Transverse colon (tissue), 4 donors: Measurements from ENCODE around the gene TTC39C.

Experiments
- EP300 ChIP-seq: sonication (generic); formaldehyde crosslinking; IDR thresholded peaks from one replicate; pipeline ENCODE4 v1.6.1; 2017; ENCODE audit warnings: antibody characterized with exemption, low read depth
- POLR2A ChIP-seq: fragments of 450-650 bp; IDR thresholded peaks from one replicate; pipeline ENCODE4 v1.6.1; 2016; ENCODE audit warnings: antibody characterized with exemption, mild to moderate bottlenecking, moderate library complexity
- POLR2AphosphoS5 ChIP-seq, 3 donors: sonication (generic); formaldehyde crosslinking; IDR thresholded peaks; one replicate each; pipeline ENCODE4 v1.6.1; 2016; ENCODE audit warnings: antibody characterized with exemption in 3 of 3
- TF ChIP-seq, protein P1 (sequence below), 5 experiments: fragments of 200-600 bp in 3 of 5; fragments of 450-650 bp in 2 of 5; sonication (generic) in 3 of 5; IDR thresholded peaks; 1 replicate in 2 of 5; 2 replicates in 3 of 5; pipeline ENCODE4 v1.5.1; 2016 to 2017; ENCODE audit warnings: antibody characterized with exemption in 5 of 5, inconsistent platforms in 3 of 5, mild to moderate bottlenecking in 2 of 5, moderate library complexity in 1 of 5

DNA sequence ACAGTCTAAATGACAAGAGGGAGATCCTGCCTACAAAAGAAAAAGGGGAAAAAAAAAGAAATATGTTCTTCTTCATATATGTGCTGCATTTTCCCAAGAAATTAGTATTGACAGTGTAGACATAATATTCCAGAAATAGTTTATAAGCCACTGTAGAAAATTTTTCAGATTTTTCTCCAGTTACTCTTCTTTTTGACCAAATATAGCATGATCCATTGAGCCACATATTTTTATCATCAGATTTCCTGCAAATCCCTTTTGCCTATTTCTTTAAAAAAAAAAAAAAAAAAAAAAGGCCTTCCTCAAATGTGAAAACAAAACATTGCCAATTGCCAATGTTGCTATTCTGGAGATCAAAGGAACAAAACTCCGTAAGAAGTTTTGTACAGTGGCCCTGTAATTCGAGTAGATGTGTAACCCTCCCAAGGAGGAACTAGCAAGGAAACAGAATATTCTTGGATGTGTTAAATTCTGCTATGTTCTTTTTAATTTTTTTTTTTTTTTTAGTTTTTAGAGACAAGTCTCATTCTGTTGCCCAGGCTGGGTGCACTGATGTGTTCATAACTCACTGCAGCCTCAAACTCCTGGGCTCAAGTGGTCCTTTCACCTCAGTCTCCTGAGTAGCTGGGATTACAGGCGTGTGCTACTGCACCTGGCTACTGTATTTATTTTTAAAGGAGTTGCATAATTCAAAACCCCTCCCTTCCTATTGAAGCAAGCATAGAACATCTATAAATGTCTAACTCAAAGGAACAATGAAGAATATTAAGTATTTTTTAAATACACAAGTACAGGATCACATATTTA is 111.8 kb downstream of the TTC39C start:
- TF ChIP-seq, protein P1, sequence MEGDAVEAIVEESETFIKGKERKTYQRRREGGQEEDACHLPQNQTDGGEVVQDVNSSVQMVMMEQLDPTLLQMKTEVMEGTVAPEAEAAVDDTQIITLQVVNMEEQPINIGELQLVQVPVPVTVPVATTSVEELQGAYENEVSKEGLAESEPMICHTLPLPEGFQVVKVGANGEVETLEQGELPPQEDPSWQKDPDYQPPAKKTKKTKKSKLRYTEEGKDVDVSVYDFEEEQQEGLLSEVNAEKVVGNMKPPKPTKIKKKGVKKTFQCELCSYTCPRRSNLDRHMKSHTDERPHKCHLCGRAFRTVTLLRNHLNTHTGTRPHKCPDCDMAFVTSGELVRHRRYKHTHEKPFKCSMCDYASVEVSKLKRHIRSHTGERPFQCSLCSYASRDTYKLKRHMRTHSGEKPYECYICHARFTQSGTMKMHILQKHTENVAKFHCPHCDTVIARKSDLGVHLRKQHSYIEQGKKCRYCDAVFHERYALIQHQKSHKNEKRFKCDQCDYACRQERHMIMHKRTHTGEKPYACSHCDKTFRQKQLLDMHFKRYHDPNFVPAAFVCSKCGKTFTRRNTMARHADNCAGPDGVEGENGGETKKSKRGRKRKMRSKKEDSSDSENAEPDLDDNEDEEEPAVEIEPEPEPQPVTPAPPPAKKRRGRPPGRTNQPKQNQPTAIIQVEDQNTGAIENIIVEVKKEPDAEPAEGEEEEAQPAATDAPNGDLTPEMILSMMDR (IDR thresholded peaks at IDR 0.05): no peak
- TF ChIP-seq POLR2A: no peak
- TF ChIP-seq EP300: no peak
- TF ChIP-seq POLR2AphosphoS5 (IDR thresholded peaks at IDR 0.05): no peak
